ENCODE measurements around the gene MRTFA. TPM values are rescaled to one million over a fixed set of nuclear protein-coding genes. Genes with fewer than 3 reads are reported as not detected.

The MRTFA gene
- total and polyA plus RNA-seq, 10 donors: 17.6 to 138 (median 83.9) TPM

DNA sequence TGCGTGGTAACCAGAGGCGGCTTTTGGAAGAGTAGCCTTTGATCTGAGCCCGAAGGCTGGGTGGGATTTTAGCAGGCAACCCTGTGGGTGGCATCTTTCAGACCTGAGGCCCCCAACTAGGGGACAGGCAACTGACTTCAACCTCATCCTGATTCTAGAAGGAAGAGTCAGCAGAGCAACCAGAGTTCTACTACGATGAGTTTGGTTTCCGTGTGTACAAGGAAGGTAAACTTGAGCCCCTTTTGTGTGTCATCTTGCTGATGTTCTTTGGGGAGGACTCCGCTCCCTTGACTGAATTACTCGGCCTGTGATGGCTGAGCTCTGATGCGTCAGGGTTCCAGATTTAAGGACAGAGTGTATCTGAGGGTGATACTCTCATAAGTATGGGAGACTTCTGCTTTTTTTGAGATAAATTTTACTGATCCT, 234.5 kb downstream of the MRTFA start:
- Histone ChIP-seq H3K27ac (peak overlapping the region; percentile 29 to 93 (median 73)), H3K9me3 (no peaks in the 10 kb centered on the region), H3K4me1 (peaks cover 41 to 74% (median 60%) of the 10 kb centered on the region in 6 donors), H3K27me3 (replicated peaks in 1 of 7) (no peaks in the 10 kb centered on the region), H3K4me3 (peak overlapping the region in 1 of 8 donors; percentile 33), H3K36me3 (peaks cover 0 to 64% (median 43%) of the 10 kb centered on the region in 6 donors)
- WGBS, 5 donors: 64 to 85% (median 80%) methylated on average over 8 of the region's 8 CpGs
- DNase-seq: no peak
- intact Hi-C loops (cut with DNase I; ENCODE audit: low total_unique reads): no loop called here
- TF ChIP-seq POLR2A (IDR thresholded peaks at IDR 0.05) (no peak), POLR2AphosphoS5 (IDR thresholded peaks at IDR 0.05) (no peak)
- TF ChIP-seq, protein P1, sequence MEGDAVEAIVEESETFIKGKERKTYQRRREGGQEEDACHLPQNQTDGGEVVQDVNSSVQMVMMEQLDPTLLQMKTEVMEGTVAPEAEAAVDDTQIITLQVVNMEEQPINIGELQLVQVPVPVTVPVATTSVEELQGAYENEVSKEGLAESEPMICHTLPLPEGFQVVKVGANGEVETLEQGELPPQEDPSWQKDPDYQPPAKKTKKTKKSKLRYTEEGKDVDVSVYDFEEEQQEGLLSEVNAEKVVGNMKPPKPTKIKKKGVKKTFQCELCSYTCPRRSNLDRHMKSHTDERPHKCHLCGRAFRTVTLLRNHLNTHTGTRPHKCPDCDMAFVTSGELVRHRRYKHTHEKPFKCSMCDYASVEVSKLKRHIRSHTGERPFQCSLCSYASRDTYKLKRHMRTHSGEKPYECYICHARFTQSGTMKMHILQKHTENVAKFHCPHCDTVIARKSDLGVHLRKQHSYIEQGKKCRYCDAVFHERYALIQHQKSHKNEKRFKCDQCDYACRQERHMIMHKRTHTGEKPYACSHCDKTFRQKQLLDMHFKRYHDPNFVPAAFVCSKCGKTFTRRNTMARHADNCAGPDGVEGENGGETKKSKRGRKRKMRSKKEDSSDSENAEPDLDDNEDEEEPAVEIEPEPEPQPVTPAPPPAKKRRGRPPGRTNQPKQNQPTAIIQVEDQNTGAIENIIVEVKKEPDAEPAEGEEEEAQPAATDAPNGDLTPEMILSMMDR (IDR thresholded peaks at IDR 0.05 in 8 of 11, conservative IDR thresholded peaks at IDR 0.05 in 3 of 11): no peak

DNA sequence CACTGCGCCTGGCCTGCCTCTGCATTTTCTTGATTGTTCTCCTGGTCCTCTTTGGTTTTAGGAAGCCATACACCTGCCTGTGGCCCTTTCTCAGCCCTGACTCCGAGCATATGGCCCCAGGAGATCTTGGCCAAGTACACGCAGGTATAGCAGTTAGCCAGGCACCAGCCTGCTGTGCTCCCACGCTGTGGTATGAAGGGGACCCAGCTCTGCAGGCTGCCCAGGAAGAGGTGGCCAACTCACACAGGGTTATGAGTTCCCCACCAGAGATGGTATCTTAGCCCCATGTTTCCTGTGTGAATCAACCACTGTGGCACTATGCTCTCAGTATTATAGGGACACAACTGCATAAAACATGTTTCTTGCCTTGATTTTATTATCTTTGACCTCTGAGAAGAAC, 235.0 kb downstream of the MRTFA start:
- no peaks in the 10 kb centered on the region for H3K27me3 ChIP-seq (replicated peaks in 1 of 7)
- DNase-seq: peak; percentile 79
- TF ChIP-seq POLR2AphosphoS5 (IDR thresholded peaks at IDR 0.05) (peak in 1 of 3 donors; percentile 53), POLR2A (IDR thresholded peaks at IDR 0.05) (no peak)
- H3K9me3 ChIP-seq: no peaks in the 10 kb centered on the region
- peaks cover 0 to 60% (median 38%) of the 10 kb centered on the region in 6 donors for H3K36me3 ChIP-seq
- H3K4me3 ChIP-seq: peak overlapping the region in 1 of 8 donors; percentile 33
- peaks cover 46 to 79% (median 64%) of the 10 kb centered on the region in 6 donors for H3K4me1 ChIP-seq
- peak overlapping the region; percentile 29 to 93 (median 73) for H3K27ac ChIP-seq
- intact Hi-C loops (cut with DNase I; ENCODE audit: low total_unique reads): no loop called here
- WGBS, 5 donors: 64 to 70% (median 66%) methylated on average over 4 of the region's 4 CpGs

DNA sequence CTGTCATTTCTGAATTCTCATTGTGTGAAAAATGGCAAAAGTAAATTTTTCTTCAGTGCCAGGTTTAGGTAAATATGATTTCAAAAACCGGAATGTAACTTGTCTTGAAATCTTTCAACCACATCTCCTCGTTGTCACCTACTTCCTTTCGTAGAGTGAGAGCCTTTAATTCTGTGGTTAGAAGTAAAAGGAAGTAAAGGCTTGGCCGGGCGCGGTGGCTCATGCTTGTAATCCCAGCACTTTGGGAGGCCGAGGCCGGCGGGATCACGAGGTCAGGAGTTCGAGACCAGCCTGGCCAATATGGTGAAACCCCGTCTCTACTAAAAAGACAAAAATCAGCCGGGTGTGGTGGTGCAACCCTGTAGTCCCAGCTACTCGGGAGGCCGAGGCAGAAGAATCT, 236.4 kb downstream of the MRTFA start:
- DNase-seq: peak; percentile 93
- Histone ChIP-seq H3K36me3 (peaks cover 0 to 57% (median 24%) of the 10 kb centered on the region in 6 donors), H3K9me3 (no peaks in the 10 kb centered on the region), H3K4me3 (peak overlapping the region in 1 of 8 donors; percentile 43), H3K27ac (peak overlapping the region; percentile 8 to 93 (median 86)), H3K4me1 (peaks cover 52 to 93% (median 77%) of the 10 kb centered on the region in 6 donors), H3K27me3 (replicated peaks in 1 of 7) (no peaks in the 10 kb centered on the region)
- TF ChIP-seq, protein P1 (IDR thresholded peaks at IDR 0.05 in 8 of 11, conservative IDR thresholded peaks at IDR 0.05 in 3 of 11): no peak
- peak; percentile 55 to 71 (median 63) for TF ChIP-seq POLR2AphosphoS5 (IDR thresholded peaks at IDR 0.05)
- no peak for TF ChIP-seq POLR2A (IDR thresholded peaks at IDR 0.05)
- intact Hi-C loops (cut with DNase I; ENCODE audit: low total_unique reads): no loop called here
- 11 to 40% (median 18%) methylated on average over 15 of the region's 15 CpGs for WGBS, 5 donors

DNA sequence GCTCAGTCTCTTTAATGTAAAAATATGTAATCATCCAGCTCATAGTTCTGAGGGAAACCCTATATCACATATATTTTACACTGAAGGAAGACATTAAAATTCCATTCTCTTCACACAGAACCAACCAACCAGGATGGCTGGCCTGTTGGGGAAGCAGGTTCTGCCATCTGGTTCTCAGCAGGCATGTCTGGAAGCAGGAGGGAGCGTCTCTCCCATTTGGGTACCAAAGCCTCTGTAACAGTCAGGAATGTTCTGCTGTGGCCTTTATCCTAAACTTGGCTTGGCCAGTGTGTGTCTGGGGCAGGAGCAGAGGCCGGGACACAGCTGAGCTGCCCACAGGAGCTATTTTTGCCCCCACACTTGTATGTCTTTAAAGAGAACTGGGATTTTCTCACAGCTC, 236.9 kb downstream of the MRTFA start:
- no peaks in the 10 kb centered on the region for H3K9me3 ChIP-seq
- H3K27ac ChIP-seq: peak overlapping the region; percentile 8 to 93 (median 86)
- intact Hi-C loops (cut with DNase I; ENCODE audit: low total_unique reads): no loop called here
- no peak for DNase-seq
- TF ChIP-seq POLR2AphosphoS5 (IDR thresholded peaks at IDR 0.05) (no peak), POLR2A (IDR thresholded peaks at IDR 0.05) (no peak)
- TF ChIP-seq, protein P1 (IDR thresholded peaks at IDR 0.05 in 8 of 11, conservative IDR thresholded peaks at IDR 0.05 in 3 of 11): no peak
- peak overlapping the region in 1 of 8 donors; percentile 43 for H3K4me3 ChIP-seq
- WGBS, 5 donors: 40 to 54% (median 52%) methylated on average over 2 of the region's 2 CpGs
- peaks cover 0 to 52% (median 19%) of the 10 kb centered on the region in 6 donors for H3K36me3 ChIP-seq
- peaks cover 52 to 98% (median 81%) of the 10 kb centered on the region in 6 donors for H3K4me1 ChIP-seq
- no peaks in the 10 kb centered on the region for H3K27me3 ChIP-seq (replicated peaks in 1 of 7)
